Measurements from ENCODE around the gene NCBP2.
"Not testable (repeated sequence)": the region's sequence is repeated elsewhere in the genome, so short reads cannot be mapped to it uniquely, and the experiment has no call there.

NCBP2 gene

GRCh38 chr3:196968233-196969133 is 26.2 kb upstream of the NCBP2 start, which contains the start of gene PIGZ:
TSS of gene PIGZ (minus strand) at chr3:196968833. CDS start at chr3:196952031, 16,802 bp downstream.
- H3K4me3 ChIP-seq (ENCODE audit: low read depth, low read length) = peak within 1 kb of the TSS; percentile 33

GRCh38 chr3:196967412-196968232 is 25.3 kb upstream of the NCBP2 start:
- no peak overlapping the region for H3K4me3 ChIP-seq (ENCODE audit: low read depth, low read length)

- no peak overlapping the region for H3K4me3 ChIP-seq (ENCODE audit: low read depth, low read length)
Measured at GRCh38 chr3:196966526-196967401, 24.4 kb upstream of the NCBP2 start.

GRCh38 chr3:196965804-196966173 is 23.5 kb upstream of the NCBP2 start:
- no peak overlapping the region for H3K4me3 ChIP-seq (ENCODE audit: low read depth, low read length)

- no peak overlapping the region for H3K4me3 ChIP-seq (ENCODE audit: low read depth, low read length)
Measured at GRCh38 chr3:196965112-196965803, 22.9 kb upstream of the NCBP2 start.

- no peak overlapping the region for H3K4me3 ChIP-seq (ENCODE audit: low read depth, low read length)
Measured at GRCh38 chr3:196963631-196963953, 21.3 kb upstream of the NCBP2 start.

GRCh38 chr3:196962930-196963630 is 20.8 kb upstream of the NCBP2 start:
- no peak overlapping the region for H3K4me3 ChIP-seq (ENCODE audit: low read depth, low read length)

- no peak overlapping the region for H3K4me3 ChIP-seq (ENCODE audit: low read depth, low read length)
Measured at GRCh38 chr3:196962108-196962929, 20.0 kb upstream of the NCBP2 start.

GRCh38 chr3:196954832-196955231 is 12.5 kb upstream of the NCBP2 start:
- H3K4me3 ChIP-seq (ENCODE audit: low read depth, low read length) = no peak overlapping the region

- H3K4me3 ChIP-seq (ENCODE audit: low read depth, low read length) = no peak overlapping the region
Measured at GRCh38 chr3:196951371-196951770, 9.0 kb upstream of the NCBP2 start.

GRCh38 chr3:196949750-196950149 is 7.4 kb upstream of the NCBP2 start:
- H3K4me3 ChIP-seq (ENCODE audit: low read depth, low read length) = no peak overlapping the region

GRCh38 chr3:196949285-196949619 is 6.9 kb upstream of the NCBP2 start:
- no peak overlapping the region for H3K4me3 ChIP-seq (ENCODE audit: low read depth, low read length)

- no peak overlapping the region for H3K4me3 ChIP-seq (ENCODE audit: low read depth, low read length)
Measured at GRCh38 chr3:196948442-196949284, 6.3 kb upstream of the NCBP2 start.

- H3K4me3 ChIP-seq (ENCODE audit: low read depth, low read length) = no peak overlapping the region
Measured at GRCh38 chr3:196947860-196948441, 5.6 kb upstream of the NCBP2 start.

- H3K4me3 ChIP-seq (ENCODE audit: low read depth, low read length) = no peak overlapping the region
Measured at GRCh38 chr3:196947136-196947859, 5.0 kb upstream of the NCBP2 start.

GRCh38 chr3:196944037-196944790 is 1.9 kb upstream of the NCBP2 start:
- H3K4me3 ChIP-seq (ENCODE audit: low read depth, low read length) = not testable (repeated sequence)

- H3K4me3 ChIP-seq (ENCODE audit: low read depth, low read length) = peak overlapping the region; percentile 96
Measured at GRCh38 chr3:196942915-196943277, 568 bp upstream of the NCBP2 start.
